GM12874 (cell line): ENCODE data around the gene PSD2.

ENCODE experiments used
- TF ChIP-seq, protein P1 (sequence below): IDR thresholded peaks from 2 replicates; pipeline ENCODE4 v1.5.1; 2011; ENCODE audit warnings: low read depth, mild to moderate bottlenecking, control low read depth, low read length, moderate library complexity; ENCODE audit not compliant: insufficient read depth

PSD2 gene

GRCh38 chr5:139806111-139806510 is 10.5 kb downstream of the PSD2 start:
- TF ChIP-seq, protein P1, sequence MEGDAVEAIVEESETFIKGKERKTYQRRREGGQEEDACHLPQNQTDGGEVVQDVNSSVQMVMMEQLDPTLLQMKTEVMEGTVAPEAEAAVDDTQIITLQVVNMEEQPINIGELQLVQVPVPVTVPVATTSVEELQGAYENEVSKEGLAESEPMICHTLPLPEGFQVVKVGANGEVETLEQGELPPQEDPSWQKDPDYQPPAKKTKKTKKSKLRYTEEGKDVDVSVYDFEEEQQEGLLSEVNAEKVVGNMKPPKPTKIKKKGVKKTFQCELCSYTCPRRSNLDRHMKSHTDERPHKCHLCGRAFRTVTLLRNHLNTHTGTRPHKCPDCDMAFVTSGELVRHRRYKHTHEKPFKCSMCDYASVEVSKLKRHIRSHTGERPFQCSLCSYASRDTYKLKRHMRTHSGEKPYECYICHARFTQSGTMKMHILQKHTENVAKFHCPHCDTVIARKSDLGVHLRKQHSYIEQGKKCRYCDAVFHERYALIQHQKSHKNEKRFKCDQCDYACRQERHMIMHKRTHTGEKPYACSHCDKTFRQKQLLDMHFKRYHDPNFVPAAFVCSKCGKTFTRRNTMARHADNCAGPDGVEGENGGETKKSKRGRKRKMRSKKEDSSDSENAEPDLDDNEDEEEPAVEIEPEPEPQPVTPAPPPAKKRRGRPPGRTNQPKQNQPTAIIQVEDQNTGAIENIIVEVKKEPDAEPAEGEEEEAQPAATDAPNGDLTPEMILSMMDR, result no peak

DNA sequence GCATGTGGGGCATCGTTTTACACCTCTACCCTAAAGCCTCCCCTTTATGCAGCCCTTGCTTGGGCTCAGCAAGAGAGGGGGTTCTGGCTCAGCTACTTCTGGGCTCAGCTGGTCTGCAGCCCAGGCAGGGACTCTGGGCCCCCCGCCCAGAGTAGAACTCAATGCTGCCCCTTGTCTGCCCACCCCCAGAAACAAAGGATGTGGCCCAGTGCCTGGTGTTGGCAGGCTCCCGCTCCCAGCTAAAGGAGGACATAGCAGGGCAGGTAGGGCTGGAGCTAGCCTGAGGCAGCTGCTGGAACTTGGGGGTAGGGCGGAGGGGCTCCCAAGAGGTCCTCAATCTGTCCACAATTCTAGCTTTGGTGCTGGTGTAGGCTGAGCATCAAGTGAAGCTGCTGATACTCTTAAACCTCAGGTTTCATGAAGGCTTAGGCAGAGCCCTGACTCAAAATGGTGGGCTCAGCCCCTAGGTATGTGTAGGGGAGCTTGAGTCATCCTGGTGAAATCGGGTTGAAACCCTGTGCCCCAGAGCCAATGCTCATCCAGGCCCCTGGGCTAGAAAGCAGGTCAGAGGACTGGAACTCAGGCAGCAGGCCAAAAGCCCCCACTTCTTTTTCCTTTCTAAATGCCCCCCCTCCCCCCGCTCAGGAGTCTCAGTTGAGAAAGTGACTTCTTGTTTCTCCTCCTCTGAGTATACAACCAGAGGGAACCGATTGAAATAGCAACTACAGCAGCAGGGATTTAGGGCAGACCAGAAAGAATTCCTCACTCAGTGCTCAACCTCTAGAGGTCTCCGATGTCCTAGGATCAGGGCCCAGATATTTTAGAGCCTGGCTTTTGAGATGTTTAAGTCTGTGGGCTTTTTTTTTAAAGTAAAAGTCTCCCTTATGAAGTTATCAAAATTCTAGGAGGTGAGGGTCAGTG is 11.4 kb downstream of the PSD2 start:
- TF ChIP-seq, protein P1, result no peak

- TF ChIP-seq, protein P1, result no peak
Observed at GRCh38 chr5:139807647-139808030, 12.0 kb downstream of the PSD2 start.

DNA sequence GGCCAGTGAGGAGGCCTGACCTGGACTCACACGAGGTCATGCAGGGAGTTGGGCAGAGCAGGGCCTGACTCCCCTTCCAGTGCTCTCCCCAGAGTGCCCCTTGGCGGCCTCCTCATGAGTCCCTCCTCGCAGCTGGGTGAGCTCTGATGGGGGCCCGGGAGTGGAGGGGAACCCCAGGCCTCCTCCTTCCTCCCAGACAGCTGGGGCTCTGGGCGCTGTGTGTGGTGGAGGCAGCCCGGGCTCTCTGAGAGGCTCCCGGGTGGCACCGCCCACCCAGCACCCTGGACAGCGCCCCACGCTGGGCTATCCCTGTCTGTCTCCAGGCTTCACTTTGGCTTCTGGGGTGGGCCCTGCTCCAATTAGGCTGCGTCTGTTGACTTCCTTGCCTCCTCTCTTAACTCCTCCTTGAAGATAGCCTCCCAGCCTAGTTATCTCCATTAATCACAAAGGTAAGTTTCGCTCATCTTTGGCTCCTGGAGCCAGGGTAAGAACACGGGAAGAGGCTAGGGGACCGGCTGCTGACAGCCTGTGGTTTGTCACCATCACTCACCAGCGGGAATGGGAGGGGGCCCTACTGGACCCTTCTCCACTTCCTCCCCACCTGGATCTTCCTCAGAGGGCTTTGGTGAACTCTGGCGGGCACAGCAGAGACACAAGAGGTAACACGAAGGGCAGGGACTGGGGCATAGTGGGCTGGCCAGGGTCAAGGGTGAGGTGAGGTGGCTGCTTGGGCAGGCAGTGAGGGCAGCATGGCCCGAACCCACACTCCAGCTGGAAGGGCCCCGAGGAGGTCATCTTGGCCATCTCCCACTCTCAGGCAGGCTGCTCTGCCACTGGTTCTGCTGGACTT is 13.1 kb downstream of the PSD2 start:
- TF ChIP-seq, protein P1, result no peak

DNA sequence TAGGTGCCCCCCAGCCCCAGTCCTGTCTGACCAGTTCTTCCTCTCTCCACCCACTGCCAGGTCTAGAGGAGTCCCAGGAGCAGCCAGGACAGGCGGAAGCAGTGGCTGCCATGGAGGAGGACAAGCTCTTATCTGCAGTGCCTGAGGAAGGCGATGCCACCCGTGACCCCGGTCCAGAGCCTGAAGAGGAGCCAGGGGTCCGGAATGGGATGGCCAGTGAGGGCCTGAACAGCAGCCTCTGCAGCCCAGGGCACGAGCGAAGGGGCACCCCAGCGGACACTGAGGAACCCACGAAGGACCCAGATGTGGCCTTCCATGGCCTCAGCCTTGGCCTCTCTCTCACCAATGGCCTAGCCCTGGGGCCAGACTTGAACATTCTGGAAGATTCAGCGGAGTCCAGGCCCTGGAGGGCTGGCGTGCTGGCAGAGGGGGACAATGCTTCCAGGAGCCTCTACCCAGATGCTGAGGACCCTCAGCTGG is 13.8 kb downstream of the PSD2 start:
- TF ChIP-seq, protein P1, result no peak

GRCh38 chr5:139810341-139811273 is 15.0 kb downstream of the PSD2 start:
- TF ChIP-seq, protein P1, result no peak

GRCh38 chr5:139811274-139811607 is 15.6 kb downstream of the PSD2 start:
- TF ChIP-seq, protein P1, result no peak
